ENCODE data around the gene MTNR1A.
A peak's percentile ranks its signal among the peaks of the same experiment; 100 is the strongest.

The MTNR1A gene

GRCh38 chr4:186554914-186555827 lies at the start of gene MTNR1A:
Gene MTNR1A (minus strand): TSS chr4:186555567. CDS start chr4:186555365, 202 bp downstream.
- no peaks in the 10 kb centered on the region for H3K9me3 Mint-ChIP-seq
- DNase-seq = no peak
- peaks cover 15% of the 10 kb centered on the region for H3K27me3 Mint-ChIP-seq
- H3K36me3 Mint-ChIP-seq = no peaks in the 10 kb centered on the region
- H3K4me3 Mint-ChIP-seq = no peak within 1 kb of the TSS
- CTCF ChIA-PET = no interaction called here
- H3K4me1 Mint-ChIP-seq = no peaks in the 10 kb centered on the region
- no peak within 1 kb of the TSS for H3K27ac Mint-ChIP-seq

- CTCF ChIA-PET = interaction anchor here (1.4 kb wide), 1 partner anchor 17 kb away, joined by 4 read pairs; no protein-coding TSS in a partner anchor
- no peak for DNase-seq
- Mint-ChIP-seq H3K36me3 (no peaks in the 10 kb centered on the region), H3K9me3 (no peaks in the 10 kb centered on the region), H3K4me3 (no peak overlapping the region), H3K27me3 (no peaks in the 10 kb centered on the region), H3K27ac (no peak overlapping the region), H3K4me1 (no peaks in the 10 kb centered on the region)
Observed at GRCh38 chr4:186604124-186604807, 48.9 kb upstream of the MTNR1A start.

- Mint-ChIP-seq H3K9me3 (no peaks in the 10 kb centered on the region), H3K27me3 (no peaks in the 10 kb centered on the region), H3K27ac (no peak overlapping the region), H3K4me1 (no peaks in the 10 kb centered on the region), H3K4me3 (no peak overlapping the region), H3K36me3 (no peaks in the 10 kb centered on the region)
- CTCF ChIA-PET = interaction anchor here (1.4 kb wide), 1 partner anchor 16 kb away, joined by 4 read pairs; no protein-coding TSS in a partner anchor
- no peak for DNase-seq
Observed at GRCh38 chr4:186602978-186603377, 47.6 kb upstream of the MTNR1A start.

GRCh38 chr4:186599483-186599882 lies 44.1 kb upstream of the MTNR1A start:
- CTCF ChIA-PET = interaction anchor here (1.9 kb wide), 1 partner anchor 12 kb away, joined by 6 read pairs; no protein-coding TSS in a partner anchor
- Mint-ChIP-seq H3K27me3 (no peaks in the 10 kb centered on the region), H3K9me3 (no peaks in the 10 kb centered on the region)

GRCh38 chr4:186598686-186599085 lies 43.3 kb upstream of the MTNR1A start:
- Mint-ChIP-seq H3K27me3 (no peaks in the 10 kb centered on the region), H3K36me3 (no peaks in the 10 kb centered on the region), H3K4me1 (no peaks in the 10 kb centered on the region), H3K9me3 (no peaks in the 10 kb centered on the region), H3K27ac (peak overlapping the region; percentile 45), H3K4me3 (no peak overlapping the region)
- CTCF ChIA-PET = interaction anchor here (1.9 kb wide), 1 partner anchor 11 kb away, joined by 6 read pairs; no protein-coding TSS in a partner anchor
- no peak for DNase-seq

More at GRCh38 chr4:186599483-186599882, 44.1 kb upstream of the MTNR1A start:
- Mint-ChIP-seq H3K36me3 (no peaks in the 10 kb centered on the region), H3K4me3 (no peak overlapping the region), H3K27ac (no peak overlapping the region), H3K4me1 (no peaks in the 10 kb centered on the region)
- DNase-seq = no peak

- Mint-ChIP-seq H3K4me1 (no peaks in the 10 kb centered on the region), H3K4me3 (no peak overlapping the region), H3K9me3 (no peaks in the 10 kb centered on the region), H3K36me3 (no peaks in the 10 kb centered on the region), H3K27me3 (no peaks in the 10 kb centered on the region), H3K27ac (no peak overlapping the region)
- CTCF ChIA-PET = no interaction called here
- no peak for DNase-seq
Observed at GRCh38 chr4:186596850-186597390, 41.6 kb upstream of the MTNR1A start.

GRCh38 chr4:186596346-186596745 lies 41.0 kb upstream of the MTNR1A start:
- DNase-seq = no peak
- Mint-ChIP-seq H3K27me3 (no peaks in the 10 kb centered on the region), H3K36me3 (no peaks in the 10 kb centered on the region), H3K4me3 (no peak overlapping the region), H3K27ac (no peak overlapping the region), H3K4me1 (no peaks in the 10 kb centered on the region), H3K9me3 (no peaks in the 10 kb centered on the region)
- CTCF ChIA-PET = no interaction called here

GRCh38 chr4:186593587-186593973 lies 38.2 kb upstream of the MTNR1A start:
- no peak overlapping the region for H3K27ac Mint-ChIP-seq
- no peaks in the 10 kb centered on the region for H3K9me3 Mint-ChIP-seq
- CTCF ChIA-PET = interaction anchor here (0.6 kb wide), 1 partner anchor 18 kb away, joined by 4 read pairs; no protein-coding TSS in a partner anchor
- no peaks in the 10 kb centered on the region for H3K27me3 Mint-ChIP-seq
- H3K36me3 Mint-ChIP-seq = no peaks in the 10 kb centered on the region
- H3K4me1 Mint-ChIP-seq = no peaks in the 10 kb centered on the region
- DNase-seq = no peak
- H3K4me3 Mint-ChIP-seq = no peak overlapping the region

- DNase-seq = no peak
- no peaks in the 10 kb centered on the region for H3K4me1 Mint-ChIP-seq
- no peak overlapping the region for H3K4me3 Mint-ChIP-seq
- no peaks in the 10 kb centered on the region for H3K27me3 Mint-ChIP-seq
- H3K36me3 Mint-ChIP-seq = no peaks in the 10 kb centered on the region
- H3K27ac Mint-ChIP-seq = no peak overlapping the region
- CTCF ChIA-PET = no interaction called here
- no peaks in the 10 kb centered on the region for H3K9me3 Mint-ChIP-seq
Observed at GRCh38 chr4:186592966-186593586, 37.7 kb upstream of the MTNR1A start.

- no peaks in the 10 kb centered on the region for H3K4me1 Mint-ChIP-seq
- CTCF ChIA-PET = no interaction called here
- H3K27me3 Mint-ChIP-seq = no peaks in the 10 kb centered on the region
- H3K36me3 Mint-ChIP-seq = no peaks in the 10 kb centered on the region
- no peaks in the 10 kb centered on the region for H3K9me3 Mint-ChIP-seq
- H3K4me3 Mint-ChIP-seq = no peak overlapping the region
- no peak overlapping the region for H3K27ac Mint-ChIP-seq
- DNase-seq = no peak
Observed at GRCh38 chr4:186592445-186592844, 37.1 kb upstream of the MTNR1A start.

- Mint-ChIP-seq H3K36me3 (no peaks in the 10 kb centered on the region), H3K4me1 (no peaks in the 10 kb centered on the region), H3K4me3 (no peak overlapping the region), H3K27me3 (no peaks in the 10 kb centered on the region), H3K9me3 (no peaks in the 10 kb centered on the region), H3K27ac (no peak overlapping the region)
- no peak for DNase-seq
- CTCF ChIA-PET = no interaction called here
Observed at GRCh38 chr4:186591651-186592050, 36.3 kb upstream of the MTNR1A start.

GRCh38 chr4:186588503-186588902 lies 33.1 kb upstream of the MTNR1A start:
- Mint-ChIP-seq H3K27me3 (no peaks in the 10 kb centered on the region), H3K36me3 (no peaks in the 10 kb centered on the region), H3K9me3 (no peaks in the 10 kb centered on the region), H3K4me3 (no peak overlapping the region), H3K27ac (no peak overlapping the region), H3K4me1 (no peaks in the 10 kb centered on the region)
- CTCF ChIA-PET = interaction anchor here (1.2 to 1.4 kb wide), 2 partner anchors 8 to 10 kb away, joined by 3 read pairs; no protein-coding TSS in a partner anchor
- no peak for DNase-seq

- Mint-ChIP-seq H3K27me3 (no peaks in the 10 kb centered on the region), H3K36me3 (no peaks in the 10 kb centered on the region)
- CTCF ChIA-PET = interaction anchor here (1.0 to 1.6 kb wide), 11 partner anchors 9 to 520 kb away, joined by 3 to 7 read pairs (median 5); no protein-coding TSS in a partner anchor
Observed at GRCh38 chr4:186587416-186588018, 32.1 kb upstream of the MTNR1A start.

More at GRCh38 chr4:186587416-186588018, 32.1 kb upstream of the MTNR1A start:
- H3K27ac Mint-ChIP-seq = no peak overlapping the region
- peak; percentile 69 for DNase-seq
- H3K4me1 Mint-ChIP-seq = no peaks in the 10 kb centered on the region
- no peaks in the 10 kb centered on the region for H3K9me3 Mint-ChIP-seq
- H3K4me3 Mint-ChIP-seq = no peak overlapping the region

All from activated naive CD4-positive, alpha-beta T cell treated with anti-CD3 and anti-CD28 coated beads, Interleukin-2, amount 10 ng/mL, durations not matched to agents 7 days and 5 days (primary cell).